Measurements from ENCODE around the gene NPAS2. TPM values are rescaled to one million over a fixed set of nuclear protein-coding genes. Genes with fewer than 3 reads are reported as not detected.

Gene NPAS2
- total and polyA plus RNA-seq, 2 donors (not counting 3 experiments of a cell fraction or from before 2014, with no cell fraction given) = 29.0 to 53.9 TPM

DNA sequence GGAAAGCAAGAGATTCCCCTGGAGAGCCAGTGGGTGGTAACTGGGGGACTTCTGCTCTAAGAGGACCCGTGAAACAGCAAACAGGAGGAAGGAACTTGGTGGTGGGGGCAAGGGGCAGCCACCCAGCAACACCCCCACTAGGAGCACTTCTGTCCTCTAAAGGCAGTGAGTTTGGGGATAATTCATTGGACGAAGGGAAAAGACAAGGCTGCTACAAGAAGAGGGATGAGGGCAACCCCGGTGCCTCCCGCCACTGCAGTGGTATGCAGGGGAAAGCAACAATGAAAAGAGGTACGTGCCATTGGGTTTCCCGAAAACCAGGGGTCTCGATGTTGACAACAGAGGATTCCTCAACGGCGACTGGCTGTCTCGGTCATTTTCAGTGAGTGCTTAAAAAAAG, 191.2 kb downstream of the NPAS2 start:
- peaks cover 12% of the 10 kb centered on the region for H3K79me2 ChIP-seq (ENCODE audit: control insufficient read depth, insufficient read depth, low read length)
- H4K20me1 ChIP-seq (replicated peaks; ENCODE audit: control insufficient read depth, extremely low read depth, insufficient read depth, low read length) = no peaks in the 10 kb centered on the region
- POLR2A ChIA-PET = interaction anchor here (0.5 kb wide), 1 partner anchor 1116 kb away, joined by 3 read pairs; no protein-coding TSS in a partner anchor
- no peak for FAIRE-seq
- H3K36me3 ChIP-seq (ENCODE audit: control insufficient read depth in 2 of 2, extremely low read depth in 1 of 2, insufficient read depth in 2 of 2, low read length in 2 of 2) = peaks cover 20 to 29% of the 10 kb centered on the region in 2 experiments
- dilution Hi-C loops (cut with MboI; ENCODE audit: extremely low pct_ligation_motif_present, low sequenced_read_pairs) (no loop called here), intact Hi-C loops (cut with micrococcal nuclease) (loop anchor here (5.0 kb wide), 1 partner anchor 241 kb away; the partner anchor contains the start of gene CNOT11)
- no peaks in the 10 kb centered on the region for H3K27me3 ChIP-seq (ENCODE audit: control insufficient read depth in 2 of 2, insufficient read depth in 2 of 2, low read length in 2 of 2)
- no peak overlapping the region for H3K4me3 ChIP-seq (replicated peaks in 1 of 3; ENCODE audit: insufficient read depth in 1 of 3, low read depth in 1 of 3, low read length in 3 of 3)
- CTCF ChIA-PET = interaction anchor here (0.9 to 3.6 kb wide), 4 partner anchors 142 to 207 kb away, joined by 4 to 72 read pairs (median 20); no protein-coding TSS in a partner anchor
- H3K27ac ChIP-seq (ENCODE audit: insufficient read depth, low read depth, low read length) = no peak overlapping the region
- no peak overlapping the region for H3K9ac ChIP-seq (replicated peaks; ENCODE audit: extremely low read depth, insufficient read depth, low read length)
- H3K9me1 ChIP-seq (replicated peaks; ENCODE audit: control insufficient read depth, extremely low read depth, insufficient read depth, low read length) = no peaks in the 10 kb centered on the region
- no peaks in the 10 kb centered on the region for H3K4me1 ChIP-seq (ENCODE audit: control insufficient read depth, extremely low read depth, insufficient read depth, low read length)
- no peak overlapping the region for H2AFZ ChIP-seq (ENCODE audit: low read depth, low read length)
- H3K9me3 ChIP-seq (replicated peaks; ENCODE audit: control insufficient read depth, insufficient read depth, low read length) = no peaks in the 10 kb centered on the region
- no peak for DNase-seq (ENCODE audit: low read depth, low spot score)
- BruUV-seq (replicated peaks) = no TSS peak
- TF ChIP-seq FOS (IDR thresholded peaks at IDR 0.05; ENCODE audit: borderline replicate concordance, insufficient read depth, low read length) = no peak
- no peak for TF ChIP-seq GATA2 (IDR thresholded peaks at IDR 0.05; ENCODE audit: insufficient read depth, insufficient read length, low read depth, low read length)
- TF ChIP-seq, protein P1, sequence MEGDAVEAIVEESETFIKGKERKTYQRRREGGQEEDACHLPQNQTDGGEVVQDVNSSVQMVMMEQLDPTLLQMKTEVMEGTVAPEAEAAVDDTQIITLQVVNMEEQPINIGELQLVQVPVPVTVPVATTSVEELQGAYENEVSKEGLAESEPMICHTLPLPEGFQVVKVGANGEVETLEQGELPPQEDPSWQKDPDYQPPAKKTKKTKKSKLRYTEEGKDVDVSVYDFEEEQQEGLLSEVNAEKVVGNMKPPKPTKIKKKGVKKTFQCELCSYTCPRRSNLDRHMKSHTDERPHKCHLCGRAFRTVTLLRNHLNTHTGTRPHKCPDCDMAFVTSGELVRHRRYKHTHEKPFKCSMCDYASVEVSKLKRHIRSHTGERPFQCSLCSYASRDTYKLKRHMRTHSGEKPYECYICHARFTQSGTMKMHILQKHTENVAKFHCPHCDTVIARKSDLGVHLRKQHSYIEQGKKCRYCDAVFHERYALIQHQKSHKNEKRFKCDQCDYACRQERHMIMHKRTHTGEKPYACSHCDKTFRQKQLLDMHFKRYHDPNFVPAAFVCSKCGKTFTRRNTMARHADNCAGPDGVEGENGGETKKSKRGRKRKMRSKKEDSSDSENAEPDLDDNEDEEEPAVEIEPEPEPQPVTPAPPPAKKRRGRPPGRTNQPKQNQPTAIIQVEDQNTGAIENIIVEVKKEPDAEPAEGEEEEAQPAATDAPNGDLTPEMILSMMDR (IDR thresholded peaks at IDR 0.05; ENCODE audit: extremely low read depth in 1 of 2, insufficient read depth in 1 of 2, low read depth in 1 of 2, low read length in 2 of 2) = no peak
- no peak for TF ChIP-seq POLR2A (IDR thresholded peaks at IDR 0.05; ENCODE audit: low read depth, low read length)
- TF ChIP-seq EZH2 (IDR thresholded peaks at IDR 0.05; ENCODE audit: borderline replicate concordance, low read depth, low read length, severe bottlenecking) = no peak
- no peak for TF ChIP-seq POLR2AphosphoS5 (IDR thresholded peaks at IDR 0.05; ENCODE audit: insufficient read depth, low read depth, low read length)
- no peak for TF ChIP-seq JUN (IDR thresholded peaks at IDR 0.05; ENCODE audit: borderline replicate concordance, insufficient read depth, insufficient read length, low read depth)
- TF ChIP-seq, protein P2, sequence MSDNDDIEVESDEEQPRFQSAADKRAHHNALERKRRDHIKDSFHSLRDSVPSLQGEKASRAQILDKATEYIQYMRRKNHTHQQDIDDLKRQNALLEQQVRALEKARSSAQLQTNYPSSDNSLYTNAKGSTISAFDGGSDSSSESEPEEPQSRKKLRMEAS (IDR thresholded peaks at IDR 0.05; ENCODE audit: insufficient read depth, insufficient read length) = no peak
- no peak for TF ChIP-seq MYC (IDR thresholded peaks at IDR 0.05; ENCODE audit: low read depth, low read length)
- no peak overlapping the region for H3K4me2 ChIP-seq (ENCODE audit: insufficient read depth, low read length)
